ENCODE results near the gene HOXA11. TPM values are rescaled to one million over a fixed set of nuclear protein-coding genes. Genes with fewer than 3 reads are reported as not detected.
A peak's percentile ranks its signal among the peaks of the same experiment; 100 is the strongest.

Gene HOXA11
- total RNA-seq, 2 experiments from 2014 or later, result not detected

GRCh38 chr7:27203964-27204594 lies 19.0 kb upstream of the HOXA11 start:
- no peaks in the 10 kb centered on the region for H3K36me3 Mint-ChIP-seq (ENCODE audit: low read depth)
- no peak overlapping the region for H3K4me3 Mint-ChIP-seq
- CTCF ChIA-PET, result interaction anchor here (0.7 to 1.4 kb wide), 3 partner anchors 8 to 43 kb away, joined by 3 to 5 read pairs (median 3); no protein-coding TSS in a partner anchor
- H3K27me3 Mint-ChIP-seq (ENCODE audit: low read depth), result peaks cover 84% of the 10 kb centered on the region
- H3K27ac Mint-ChIP-seq, result no peak overlapping the region
- H3K4me1 Mint-ChIP-seq (ENCODE audit: low read depth), result peaks cover 33% of the 10 kb centered on the region
- POLR2A ChIA-PET, result no interaction called here
- no peak for ATAC-seq
- DNase-seq, result no peak
- H3K9me3 Mint-ChIP-seq (ENCODE audit: insufficient read depth), result no peaks in the 10 kb centered on the region

- H3K27ac Mint-ChIP-seq, result no peak overlapping the region
- H3K36me3 Mint-ChIP-seq (ENCODE audit: low read depth), result no peaks in the 10 kb centered on the region
- no peak overlapping the region for H3K4me3 Mint-ChIP-seq
- CTCF ChIA-PET, result interaction anchor here (1.0 kb wide), 1 partner anchor 53 kb away, joined by 3 read pairs; no protein-coding TSS in a partner anchor
- peaks cover 35% of the 10 kb centered on the region for H3K4me1 Mint-ChIP-seq (ENCODE audit: low read depth)
- no peaks in the 10 kb centered on the region for H3K9me3 Mint-ChIP-seq (ENCODE audit: insufficient read depth)
- no peak for DNase-seq
- POLR2A ChIA-PET, result no interaction called here
- H3K27me3 Mint-ChIP-seq (ENCODE audit: low read depth), result peaks cover 87% of the 10 kb centered on the region
- ATAC-seq, result no peak
Observed at GRCh38 chr7:27203365-27203953, 18.4 kb upstream of the HOXA11 start.

GRCh38 chr7:27202862-27203134 lies 17.8 kb upstream of the HOXA11 start:
- ChIA-PET CTCF (interaction anchor here (1.0 to 1.3 kb wide), 3 partner anchors 8 to 718 kb away, joined by 3 to 6 read pairs (median 3); no protein-coding TSS in a partner anchor), POLR2A (no interaction called here)
- Mint-ChIP-seq H3K27ac (no peak overlapping the region), H3K27me3 (ENCODE audit: low read depth) (peaks cover 88% of the 10 kb centered on the region), H3K4me1 (ENCODE audit: low read depth) (peaks cover 35% of the 10 kb centered on the region), H3K9me3 (ENCODE audit: insufficient read depth) (no peaks in the 10 kb centered on the region), H3K4me3 (no peak overlapping the region), H3K36me3 (ENCODE audit: low read depth) (no peaks in the 10 kb centered on the region)
- DNase-seq (no peak), ATAC-seq (no peak)

- POLR2A ChIA-PET, result no interaction called here
- H3K9me3 Mint-ChIP-seq (ENCODE audit: insufficient read depth), result no peaks in the 10 kb centered on the region
- no peaks in the 10 kb centered on the region for H3K36me3 Mint-ChIP-seq (ENCODE audit: low read depth)
- no peak overlapping the region for H3K4me3 Mint-ChIP-seq
- DNase-seq (no peak), ATAC-seq (no peak)
- CTCF ChIA-PET, result interaction anchor here (1.0 to 1.3 kb wide), 3 partner anchors 9 to 719 kb away, joined by 3 to 6 read pairs (median 3); no protein-coding TSS in a partner anchor
- H3K27ac Mint-ChIP-seq, result no peak overlapping the region
- peaks cover 88% of the 10 kb centered on the region for H3K27me3 Mint-ChIP-seq (ENCODE audit: low read depth)
- H3K4me1 Mint-ChIP-seq (ENCODE audit: low read depth), result peaks cover 35% of the 10 kb centered on the region
Observed at GRCh38 chr7:27202018-27202861, 17.2 kb upstream of the HOXA11 start.

GRCh38 chr7:27201580-27202017 lies 16.6 kb upstream of the HOXA11 start:
- Mint-ChIP-seq H3K36me3 (ENCODE audit: low read depth) (no peaks in the 10 kb centered on the region), H3K9me3 (ENCODE audit: insufficient read depth) (no peaks in the 10 kb centered on the region), H3K4me3 (no peak overlapping the region), H3K4me1 (ENCODE audit: low read depth) (peaks cover 35% of the 10 kb centered on the region), H3K27me3 (ENCODE audit: low read depth) (peaks cover 84% of the 10 kb centered on the region), H3K27ac (no peak overlapping the region)
- ATAC-seq (no peak), DNase-seq (no peak)
- ChIA-PET POLR2A (no interaction called here), CTCF (interaction anchor here (0.6 to 1.7 kb wide), 4 partner anchors 9 to 1333 kb away, joined by 3 to 6 read pairs (median 3); no protein-coding TSS in a partner anchor)

GRCh38 chr7:27200761-27201579 lies 15.9 kb upstream of the HOXA11 start:
- POLR2A ChIA-PET, result no interaction called here
- H3K27me3 Mint-ChIP-seq (ENCODE audit: low read depth), result peaks cover 83% of the 10 kb centered on the region
- ATAC-seq, result no peak

GRCh38 chr7:27199849-27200760 lies 15.1 kb upstream of the HOXA11 start, which contains the start of gene HOXA13:
Gene HOXA13, minus strand, starts transcription at chr7:27200091. Its CDS starts 14 bp downstream, at chr7:27200077.
- Mint-ChIP-seq H3K9me3 (ENCODE audit: insufficient read depth) (no peaks in the 10 kb centered on the region), H3K4me1 (ENCODE audit: low read depth) (peaks cover 29% of the 10 kb centered on the region), H3K27ac (peak within 1 kb of the TSS; percentile 46), H3K4me3 (peak within 1 kb of the TSS; percentile 63), H3K27me3 (ENCODE audit: low read depth) (peaks cover 81% of the 10 kb centered on the region), H3K36me3 (ENCODE audit: low read depth) (no peaks in the 10 kb centered on the region)
- ChIA-PET POLR2A (no interaction called here), CTCF (interaction anchor here (1.7 to 2.0 kb wide), 3 partner anchors 9 to 38 kb away, joined by 3 to 6 read pairs (median 5); no protein-coding TSS in a partner anchor)
- ATAC-seq (peak; percentile 70), DNase-seq (no peak)

More at GRCh38 chr7:27200761-27201579, 15.9 kb upstream of the HOXA11 start:
- no peaks in the 10 kb centered on the region for H3K36me3 Mint-ChIP-seq (ENCODE audit: low read depth)
- no peak for DNase-seq
- peak overlapping the region; percentile 55 for H3K4me3 Mint-ChIP-seq
- no peaks in the 10 kb centered on the region for H3K9me3 Mint-ChIP-seq (ENCODE audit: insufficient read depth)
- CTCF ChIA-PET, result interaction anchor here (0.6 to 1.7 kb wide), 2 partner anchors 10 to 1333 kb away, joined by 3 read pairs; no protein-coding TSS in a partner anchor
- H3K27ac Mint-ChIP-seq, result peak overlapping the region; percentile 46
- H3K4me1 Mint-ChIP-seq (ENCODE audit: low read depth), result peaks cover 33% of the 10 kb centered on the region

GRCh38 chr7:27198871-27199801 lies 14.1 kb upstream of the HOXA11 start:
- Mint-ChIP-seq H3K27me3 (ENCODE audit: low read depth) (peaks cover 80% of the 10 kb centered on the region), H3K27ac (peak overlapping the region; percentile 43), H3K4me3 (peak overlapping the region; percentile 45), H3K4me1 (ENCODE audit: low read depth) (peaks cover 26% of the 10 kb centered on the region), H3K9me3 (ENCODE audit: insufficient read depth) (no peaks in the 10 kb centered on the region), H3K36me3 (ENCODE audit: low read depth) (no peaks in the 10 kb centered on the region)
- ATAC-seq (no peak), DNase-seq (no peak)
- CTCF ChIA-PET, result interaction anchor here (1.0 to 2.0 kb wide), 4 partner anchors 12 to 38 kb away, joined by 3 to 6 read pairs (median 4); partner anchors contain the start of gene HOXA11
- POLR2A ChIA-PET, result interaction anchor here (0.8 kb wide), 1 partner anchor 12 kb away, joined by 3 read pairs; no protein-coding TSS in a partner anchor

- Mint-ChIP-seq H3K9me3 (ENCODE audit: insufficient read depth) (no peaks in the 10 kb centered on the region), H3K36me3 (ENCODE audit: low read depth) (no peaks in the 10 kb centered on the region), H3K27me3 (ENCODE audit: low read depth) (peaks cover 80% of the 10 kb centered on the region), H3K4me3 (peak overlapping the region; percentile 2), H3K27ac (no peak overlapping the region), H3K4me1 (ENCODE audit: low read depth) (peaks cover 30% of the 10 kb centered on the region)
- no peak for DNase-seq
- no peak for ATAC-seq
- CTCF ChIA-PET, result interaction anchor here (1.0 to 2.0 kb wide), 4 partner anchors 13 to 37 kb away, joined by 3 to 6 read pairs (median 4); partner anchors contain the start of gene HOXA11
- POLR2A ChIA-PET, result interaction anchor here (0.8 kb wide), 1 partner anchor 11 kb away, joined by 3 read pairs; no protein-coding TSS in a partner anchor
Observed at GRCh38 chr7:27198138-27198841, 13.3 kb upstream of the HOXA11 start.
